Measurements from ENCODE around the gene FDCSP. TPM values are rescaled to one million over a fixed set of nuclear protein-coding genes. Genes with fewer than 3 reads are reported as not detected.

Gene FDCSP
- total RNA-seq, 1 experiment from 2014 or later = not detected

GRCh38 chr4:70197842-70198241 lies 28.1 kb upstream of the FDCSP start:
- Histone ChIP-seq H4K91ac (ENCODE audit: insufficient read length, low read depth, low read length) (no peak overlapping the region), H3T11ph (ENCODE audit: low read length) (peak overlapping the region; percentile 67), H2AK5ac (ENCODE audit: insufficient read length, low read length) (no peak overlapping the region), H4K20me1 (ENCODE audit: control insufficient read depth, insufficient read depth, insufficient read length) (no peaks in the 10 kb centered on the region), H2BK120ac (ENCODE audit: low read depth, low read length, poor library complexity, severe bottlenecking) (no peak overlapping the region), H3K9me3 (ENCODE audit: control insufficient read depth, low read depth, low read length) (no peaks in the 10 kb centered on the region), H4K8ac (replicated peaks; ENCODE audit: insufficient read length, low read depth, low read length) (no peak overlapping the region), H2BK15ac (ENCODE audit: low read depth, low read length) (no peak overlapping the region), H3K79me1 (ENCODE audit: insufficient read depth, low read depth, low read length, poor library complexity, severe bottlenecking) (no peaks in the 10 kb centered on the region), H3K14ac (ENCODE audit: insufficient read depth, low read length) (peak overlapping the region; percentile 65; the same call in 1 of the 2 replicates), H3K27ac (ENCODE audit: insufficient read length, low read depth, low read length) (no peak overlapping the region), H3K9ac (ENCODE audit: extremely low read depth, insufficient read length, low read length) (no peak overlapping the region), H3K4me1 (ENCODE audit: insufficient read depth, low read length) (no peaks in the 10 kb centered on the region), H3K23ac (ENCODE audit: insufficient read length, low read depth, low read length) (no peak overlapping the region), H2BK20ac (ENCODE audit: low read depth, low read length, poor library complexity, severe bottlenecking) (no peak overlapping the region), H4K5ac (ENCODE audit: insufficient read length, low read depth, low read length) (no peak overlapping the region), H3K56ac (ENCODE audit: insufficient read length, low read depth, low read length) (no peak overlapping the region), H3K4me2 (ENCODE audit: insufficient read depth, insufficient read length, low read length) (no peak overlapping the region), H2BK12ac (ENCODE audit: insufficient read length, low read depth, low read length) (peak overlapping the region; percentile 73), H3K27me3 (ENCODE audit: insufficient read depth, low read length) (no peaks in the 10 kb centered on the region), H2BK5ac (ENCODE audit: insufficient read length, low read length) (no peak overlapping the region), H3K79me2 (ENCODE audit: insufficient read depth, low read length) (no peaks in the 10 kb centered on the region), H3K23me2 (ENCODE audit: insufficient read length, low read depth, low read length, poor library complexity, severe bottlenecking) (no peaks in the 10 kb centered on the region), H3K18ac (ENCODE audit: insufficient read length, low read depth, low read length) (no peak overlapping the region), H2AFZ (ENCODE audit: low read length) (peak overlapping the region; percentile 87), H3K4ac (ENCODE audit: low read depth, low read length) (no peak overlapping the region)
- H3K27ac Mint-ChIP-seq = peak overlapping the region; percentile 31 to 45 (median 41); a peak in 6 of 7 replicates
- peaks cover 7% of the 10 kb centered on the region in 2 experiments for H3K4me1 Mint-ChIP-seq
- WGBS (ENCODE audit: extremely low coverage, insufficient read length, low lambda C conversion rate) = no CpG with 5 or more reads among the region's 2 CpGs
- H3K4me3 Mint-ChIP-seq = no peak overlapping the region
- H3K27me3 Mint-ChIP-seq (ENCODE audit: low read depth) = no peaks in the 10 kb centered on the region
- no peak for TF ChIP-seq CTCF (conservative IDR thresholded peaks at IDR 0.05)
- no peaks in the 10 kb centered on the region for H3K36me3 Mint-ChIP-seq (ENCODE audit: insufficient read depth in 1 of 3, low read depth in 3 of 3)
- DNase-seq = no peak
- no peaks in the 10 kb centered on the region for H3K9me3 Mint-ChIP-seq

Measured in H9 (cell line).